GM18909 (cell line): ENCODE measurements around the gene ATP6V0E2.
"Not testable (repeated sequence)": the region's sequence is repeated elsewhere in the genome, so short reads cannot be mapped to it uniquely, and the experiment has no call there.

ENCODE experiments used
- ATAC-seq: cut with Tn5 transposase; IDR thresholded peaks from one replicate; pipeline ENCODE4 v1.9.1; 2021; ENCODE audit warnings: mild to moderate bottlenecking; ENCODE audit not compliant: unreplicated experiment, poor library complexity

Gene ATP6V0E2

GRCh38 chr7:149873074-149873969, at the start of gene ATP6V0E2:
ATP6V0E2 (plus strand) TSS chr7:149873969; CDS start chr7:149874066, 97 bp downstream.
- ATAC-seq, result peak; percentile 94

DNA sequence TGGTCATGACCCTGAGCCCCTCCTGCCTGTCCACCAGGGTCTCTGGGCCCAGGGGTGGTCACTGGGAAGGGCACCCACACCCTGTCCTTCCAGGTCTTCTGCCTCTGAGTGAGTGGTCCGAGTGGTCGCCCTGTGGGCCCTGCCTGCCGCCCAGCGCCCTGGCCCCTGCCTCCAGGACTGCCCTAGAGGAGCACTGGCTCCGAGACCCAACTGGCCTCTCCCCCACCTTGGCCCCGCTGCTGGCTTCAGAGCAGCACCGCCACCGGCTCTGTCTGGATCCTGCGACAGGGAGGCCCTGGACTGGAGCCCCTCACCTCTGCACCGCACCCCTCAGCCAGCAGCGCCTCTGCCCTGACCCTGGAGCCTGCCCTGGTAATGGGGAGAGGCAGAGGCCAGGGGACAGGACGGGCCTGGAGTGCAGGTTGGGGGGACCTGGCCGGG, 49.4 kb upstream of the ATP6V0E2 start:
- no peak for ATAC-seq

GRCh38 chr7:149824748-149825566, 48.8 kb upstream of the ATP6V0E2 start:
- no peak for ATAC-seq

DNA sequence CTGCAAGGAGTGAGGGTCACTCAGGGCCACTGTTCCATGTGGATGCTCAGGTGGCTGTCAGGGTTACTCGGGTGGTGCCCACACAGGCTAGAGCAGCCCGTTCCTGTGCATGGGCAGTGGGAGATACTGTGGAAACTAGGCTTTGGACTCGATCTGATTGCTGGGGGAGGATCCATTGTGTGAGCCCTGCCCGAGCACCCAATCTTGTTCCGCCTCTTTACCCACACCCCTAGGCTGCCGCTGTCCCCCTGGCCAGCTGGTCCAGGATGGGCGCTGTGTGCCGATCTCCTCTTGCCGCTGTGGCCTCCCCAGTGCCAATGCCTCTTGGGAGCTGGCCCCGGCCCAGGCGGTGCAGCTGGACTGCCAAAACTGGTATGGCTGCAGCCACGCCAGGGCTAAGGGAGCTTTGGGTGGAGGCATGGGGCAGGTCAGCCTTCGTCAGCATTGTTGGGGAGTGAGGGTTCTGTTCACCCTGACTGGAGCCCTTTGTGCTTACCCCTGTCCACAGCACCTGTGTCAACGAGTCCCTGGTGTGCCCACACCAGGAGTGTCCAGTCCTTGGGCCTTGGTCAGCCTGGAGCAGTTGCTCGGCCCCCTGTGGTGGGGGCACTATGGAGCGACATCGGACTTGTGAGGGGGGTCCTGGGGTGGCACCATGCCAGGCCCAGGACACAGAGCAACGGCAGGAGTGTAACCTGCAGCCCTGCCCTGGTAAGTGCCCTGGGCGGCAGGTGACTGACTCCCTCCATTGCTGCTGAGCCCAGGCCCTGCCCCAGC, 48.0 kb upstream of the ATP6V0E2 start:
- no peak for ATAC-seq

- ATAC-seq, result no peak
Measured at GRCh38 chr7:149826344-149827088, 47.3 kb upstream of the ATP6V0E2 start.

DNA sequence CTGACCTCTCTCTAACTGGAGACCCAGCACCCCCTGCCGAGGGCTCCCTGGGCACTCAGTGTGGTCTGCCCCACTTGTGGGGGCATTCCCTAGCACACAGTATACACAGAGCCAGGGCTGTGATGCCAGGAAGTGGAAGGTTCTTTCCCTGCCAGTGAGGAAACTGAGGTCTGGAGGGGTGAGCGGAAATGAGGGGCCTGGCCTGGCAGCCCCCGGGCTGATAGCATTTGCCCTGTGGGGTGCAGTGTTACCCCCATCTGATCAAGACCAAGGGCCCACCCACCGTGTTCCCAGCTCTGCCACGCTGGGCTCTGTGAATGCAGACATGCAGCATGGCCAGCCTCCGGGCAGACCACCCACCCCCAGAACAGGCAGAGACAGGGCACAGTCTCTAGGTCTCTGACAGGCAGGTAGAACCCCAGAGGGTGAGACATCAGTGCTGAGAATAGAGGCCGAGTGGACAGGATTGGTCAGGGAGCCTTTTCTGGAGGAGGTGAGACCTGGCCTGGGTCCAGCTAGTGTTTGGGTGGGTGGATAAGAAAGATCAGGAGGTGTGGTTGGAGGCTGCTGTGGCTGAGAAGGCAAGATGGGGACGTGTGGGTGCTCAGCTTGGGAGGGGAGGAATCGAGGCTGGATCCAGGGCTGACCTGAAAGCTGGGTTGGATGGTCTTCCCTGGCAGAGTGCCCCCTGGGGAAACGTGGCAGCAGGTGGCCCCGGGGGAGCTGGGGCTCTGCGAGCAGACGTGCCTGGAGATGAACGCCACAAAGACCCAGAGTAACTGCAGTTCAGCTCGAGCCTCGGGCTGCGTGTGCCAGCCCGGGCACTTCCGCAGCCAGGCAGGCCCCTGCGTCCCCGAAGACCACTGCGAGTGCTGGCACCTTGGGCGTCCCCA, 46.4 kb upstream of the ATP6V0E2 start:
- no peak for ATAC-seq

DNA sequence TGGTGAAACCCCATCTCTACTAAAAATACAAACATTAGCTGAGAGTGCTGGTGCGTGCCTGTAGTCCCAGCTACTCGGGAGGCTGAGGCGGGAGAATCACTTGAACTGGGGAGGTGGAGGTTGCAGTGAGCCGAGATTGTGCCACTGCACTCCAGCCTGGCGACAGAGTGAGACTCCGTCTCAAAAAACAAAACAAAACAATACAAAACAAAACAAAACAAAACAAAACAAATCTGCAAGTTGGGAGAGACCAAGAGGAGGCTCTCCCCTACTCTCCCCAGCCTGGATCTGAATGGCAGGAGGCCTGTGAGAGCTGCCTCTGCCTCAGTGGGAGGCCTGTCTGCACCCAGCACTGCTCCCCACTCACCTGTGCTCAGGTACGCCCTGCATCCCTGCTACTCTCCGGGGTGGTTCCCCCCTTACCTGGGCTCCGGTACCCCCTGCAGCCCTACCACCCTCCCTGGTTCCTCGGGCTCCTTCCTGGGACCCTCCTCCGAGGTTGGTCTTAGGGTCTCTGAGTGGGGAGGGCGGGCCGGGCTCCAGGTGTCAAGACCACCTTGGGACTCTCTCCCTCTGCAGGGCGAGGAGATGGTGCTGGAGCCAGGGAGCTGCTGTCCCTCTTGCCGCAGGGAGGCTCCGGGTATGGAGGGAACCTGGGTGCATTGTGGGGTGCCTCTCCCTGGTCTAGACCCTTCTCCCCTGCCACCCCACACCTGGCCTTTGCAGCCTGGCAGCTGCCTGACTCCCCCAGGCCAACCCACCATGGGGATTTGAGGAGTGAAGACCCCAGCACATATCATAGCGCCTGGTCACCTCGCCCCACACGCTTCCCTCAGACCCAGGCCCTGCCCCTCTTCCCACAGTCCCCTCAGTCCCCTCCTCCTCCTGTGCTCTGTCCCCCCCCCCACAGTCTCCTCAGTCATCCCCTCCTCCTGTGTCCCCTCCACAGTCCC, 45.1 kb upstream of the ATP6V0E2 start:
- ATAC-seq, result no peak

- not testable (repeated sequence) for ATAC-seq
Measured at GRCh38 chr7:149830527-149830926, 43.2 kb upstream of the ATP6V0E2 start.

- no peak for ATAC-seq
Measured at GRCh38 chr7:149830997-149831740, 42.6 kb upstream of the ATP6V0E2 start.

- no peak for ATAC-seq
Measured at GRCh38 chr7:149831741-149832219, 42.0 kb upstream of the ATP6V0E2 start.

DNA sequence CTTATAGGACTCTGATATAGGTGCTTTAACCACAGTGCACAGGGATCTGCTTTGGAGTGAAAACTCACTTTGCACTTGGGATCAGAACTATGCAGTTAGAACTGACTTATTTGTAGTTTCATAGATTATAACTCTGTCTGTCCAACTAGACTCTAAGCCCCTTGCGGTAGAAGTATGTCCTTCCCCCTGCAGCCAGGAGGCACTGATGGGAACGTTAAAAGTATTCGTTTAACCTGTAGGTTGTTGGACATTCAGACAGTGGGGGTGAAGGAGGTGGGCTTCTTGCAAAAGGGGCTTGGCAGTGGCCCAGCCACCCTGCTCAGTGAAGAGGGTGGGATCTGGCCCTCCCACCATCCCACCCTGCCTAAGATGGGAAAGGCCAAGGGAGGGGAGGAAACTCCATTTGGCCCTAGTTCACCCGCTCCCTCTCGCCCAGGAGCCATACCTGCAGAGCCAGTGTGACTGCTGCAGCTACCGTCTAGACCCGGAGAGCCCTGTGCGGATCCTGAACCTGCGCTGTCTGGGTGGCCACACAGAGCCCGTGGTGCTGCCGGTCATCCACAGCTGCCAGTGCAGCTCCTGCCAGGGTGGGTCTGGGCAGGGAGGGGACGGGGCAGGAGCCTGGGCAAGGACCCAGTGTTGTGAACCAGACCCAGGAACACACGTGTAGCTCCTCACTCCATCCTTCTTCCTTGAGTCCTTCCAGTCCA, 41.3 kb upstream of the ATP6V0E2 start:
- ATAC-seq, result no peak

DNA sequence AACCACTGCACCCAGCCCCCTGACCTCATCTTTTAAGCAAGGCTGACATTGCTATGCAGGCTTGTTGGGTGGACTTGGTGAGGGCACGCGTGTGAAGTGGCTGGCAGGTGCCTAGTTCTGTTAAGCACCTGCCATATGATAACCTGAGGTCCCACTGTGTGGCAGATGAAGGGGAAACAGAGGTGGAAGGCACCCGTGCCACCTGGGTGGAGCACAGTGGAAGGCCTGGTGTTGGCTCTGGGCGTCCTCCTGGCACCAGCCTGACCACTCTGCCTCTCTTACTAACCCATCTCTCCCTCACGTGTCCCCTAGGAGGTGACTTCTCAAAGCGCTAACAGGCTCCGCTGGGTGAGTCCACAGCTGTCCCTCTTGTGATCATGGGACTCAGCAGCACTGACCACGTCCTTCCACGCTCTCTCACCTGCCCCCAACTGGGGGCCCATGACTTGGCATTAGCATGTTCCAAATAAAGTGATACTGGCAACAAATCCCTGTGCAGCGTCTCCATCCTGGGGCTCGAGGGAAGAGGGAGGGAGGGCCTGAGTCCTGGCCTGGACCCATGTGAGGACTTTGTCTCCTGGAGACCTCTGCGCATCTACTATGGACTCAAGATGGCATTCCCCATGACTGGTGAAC, 40.2 kb upstream of the ATP6V0E2 start:
- no peak for ATAC-seq

- ATAC-seq, result no peak
Measured at GRCh38 chr7:149834601-149835000, 39.2 kb upstream of the ATP6V0E2 start.

DNA sequence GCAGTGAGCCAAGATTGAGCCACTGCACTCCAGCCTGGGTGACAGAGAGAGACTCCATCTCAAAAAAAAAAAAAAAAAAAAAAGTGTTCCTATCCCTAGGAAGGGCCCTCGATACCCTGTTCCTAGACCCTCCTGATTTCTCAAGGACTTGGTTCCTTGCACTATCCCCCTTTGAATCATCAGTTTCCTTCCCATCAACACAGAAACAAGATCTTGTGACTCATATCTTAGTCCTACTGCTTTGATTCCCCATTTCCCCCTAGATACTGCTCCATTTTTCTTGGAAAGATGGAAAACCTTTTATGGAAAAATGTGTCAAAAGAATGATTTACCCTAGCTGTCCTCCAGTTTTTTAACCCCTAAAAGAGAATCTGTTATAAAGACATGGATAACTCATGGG, 37.3 kb upstream of the ATP6V0E2 start:
- no peak for ATAC-seq

GRCh38 chr7:149837564-149838223, 36.1 kb upstream of the ATP6V0E2 start:
- no peak for ATAC-seq
